A204.1 (cell line): ENCODE measurements around the gene D2HGDH.
"Not testable (repeated sequence)": the region's sequence is repeated elsewhere in the genome, so short reads cannot be mapped to it uniquely, and the experiment has no call there.

ENCODE experiments used
- FAIRE-seq: peaks from 2 replicates; lab custom pipeline; 2012; peaks lifted over from hg19 to GRCh38; lab: Jason Lieb, UNC

D2HGDH gene

GRCh38 chr2:241768850-241769249 lies 34.4 kb downstream of the D2HGDH start:
- FAIRE-seq: no peak

- no peak for FAIRE-seq
Observed at GRCh38 chr2:241769819-241770184, 35.4 kb downstream of the D2HGDH start.

DNA sequence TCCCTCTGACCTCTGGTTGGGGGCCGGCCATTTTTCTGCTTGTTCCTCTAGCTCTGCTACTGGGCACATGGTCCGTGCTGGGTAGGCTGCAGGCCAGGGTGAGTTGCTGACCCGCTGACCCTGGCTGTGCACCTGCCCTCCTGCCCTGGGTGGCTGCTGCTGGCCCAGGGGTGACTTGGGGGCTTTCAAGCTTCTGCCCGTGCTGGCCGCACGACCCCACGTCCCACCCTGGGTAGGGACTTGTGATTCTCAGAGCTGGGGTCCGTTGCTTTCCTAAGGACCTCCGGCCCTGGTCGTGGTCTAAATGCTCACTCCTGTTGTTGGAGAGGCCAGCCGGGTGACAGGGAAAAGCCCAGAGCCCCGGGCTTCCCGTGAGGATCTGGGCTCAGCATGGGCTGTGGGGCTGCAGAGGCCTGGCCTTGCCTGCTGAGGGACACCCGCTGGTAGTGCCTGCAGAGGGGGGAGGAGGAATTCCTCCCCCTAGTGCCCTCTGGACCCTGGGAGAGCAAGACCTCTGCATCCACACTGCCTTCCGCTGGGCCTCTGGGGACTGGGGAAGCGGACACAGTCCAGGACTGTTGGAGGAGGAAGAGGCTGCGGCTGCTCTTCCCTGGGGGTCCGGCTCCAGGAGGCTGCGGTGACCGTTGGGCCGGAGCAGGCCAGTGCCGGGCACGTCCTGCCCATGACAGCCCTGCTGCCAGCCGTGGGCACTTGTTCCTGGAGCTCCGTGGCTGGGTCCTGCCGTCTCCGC lies 35.9 kb downstream of the D2HGDH start:
- FAIRE-seq: no peak

GRCh38 chr2:241770936-241771285 lies 36.5 kb downstream of the D2HGDH start:
- FAIRE-seq: no peak

- FAIRE-seq: no peak
Observed at GRCh38 chr2:241771286-241772062, 37.0 kb downstream of the D2HGDH start.

DNA sequence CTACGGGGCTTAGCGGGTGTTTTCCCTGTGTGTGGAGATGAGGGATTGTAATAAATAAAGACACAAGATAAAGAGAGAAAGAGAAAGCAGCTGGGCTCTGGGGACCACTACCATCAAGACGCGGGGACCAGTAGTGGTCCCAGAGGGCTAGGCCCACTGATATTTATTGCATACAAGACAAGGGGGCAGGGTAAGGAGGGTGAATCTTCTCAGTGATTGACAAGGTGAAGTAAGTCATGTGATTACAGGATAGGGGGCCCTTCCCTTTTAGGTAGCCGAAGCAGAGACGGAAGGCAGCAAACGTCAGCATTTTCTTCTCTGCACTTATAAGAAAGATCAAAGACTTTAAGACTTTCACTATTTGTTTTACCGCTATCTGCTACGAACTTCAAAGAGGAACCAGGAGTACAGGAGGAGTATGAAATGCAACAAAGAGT lies 37.7 kb downstream of the D2HGDH start:
- FAIRE-seq: no peak

DNA sequence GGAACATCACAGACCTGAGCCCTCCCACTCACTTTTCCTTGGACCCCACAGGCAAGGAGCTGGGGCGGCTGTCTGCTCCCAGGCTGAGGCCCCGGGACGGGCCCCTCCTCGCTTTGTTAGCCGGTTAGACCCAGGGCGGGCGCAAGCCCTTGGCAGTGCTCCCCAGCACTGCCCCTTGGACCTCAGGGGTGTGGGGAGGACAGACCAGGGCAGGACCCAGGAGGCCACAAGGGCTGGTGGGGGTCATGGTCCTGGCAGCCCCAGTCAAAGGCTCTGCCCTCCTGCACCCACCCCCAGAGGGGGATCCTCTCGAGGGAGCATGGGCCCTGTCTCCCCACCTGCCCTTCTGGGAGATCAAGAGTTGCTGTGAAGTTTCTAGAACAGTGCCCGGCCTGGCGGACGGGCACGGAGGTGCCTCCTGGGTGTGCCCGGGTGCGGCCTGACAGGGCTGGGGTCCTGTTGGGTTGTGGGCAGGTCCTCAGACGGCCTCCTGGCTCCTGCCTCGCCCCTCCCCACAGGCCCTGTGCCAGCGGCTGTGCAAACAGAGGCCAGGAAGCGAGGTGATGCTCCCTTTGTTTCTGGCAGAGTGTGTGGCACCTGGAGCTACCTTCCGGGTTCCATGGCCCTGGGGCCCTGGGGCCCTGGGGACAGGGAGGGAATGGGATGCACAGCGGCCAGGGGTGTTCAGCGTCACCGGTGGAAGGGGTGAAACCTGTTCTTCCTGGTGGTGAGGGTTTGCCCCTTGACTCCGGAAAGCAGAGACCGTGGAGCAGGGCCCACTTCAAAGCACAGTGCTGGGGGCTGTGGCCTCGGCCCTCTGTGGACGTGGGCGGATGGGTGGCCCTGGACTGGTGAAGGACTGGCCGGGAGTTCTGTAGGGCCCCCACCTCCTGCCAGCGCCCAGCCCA lies 39.3 kb downstream of the D2HGDH start:
- no peak for FAIRE-seq

- no peak for FAIRE-seq
Observed at GRCh38 chr2:241774419-241775222, 40.2 kb downstream of the D2HGDH start.

GRCh38 chr2:241775223-241776177 lies 41.1 kb downstream of the D2HGDH start:
- no peak for FAIRE-seq

DNA sequence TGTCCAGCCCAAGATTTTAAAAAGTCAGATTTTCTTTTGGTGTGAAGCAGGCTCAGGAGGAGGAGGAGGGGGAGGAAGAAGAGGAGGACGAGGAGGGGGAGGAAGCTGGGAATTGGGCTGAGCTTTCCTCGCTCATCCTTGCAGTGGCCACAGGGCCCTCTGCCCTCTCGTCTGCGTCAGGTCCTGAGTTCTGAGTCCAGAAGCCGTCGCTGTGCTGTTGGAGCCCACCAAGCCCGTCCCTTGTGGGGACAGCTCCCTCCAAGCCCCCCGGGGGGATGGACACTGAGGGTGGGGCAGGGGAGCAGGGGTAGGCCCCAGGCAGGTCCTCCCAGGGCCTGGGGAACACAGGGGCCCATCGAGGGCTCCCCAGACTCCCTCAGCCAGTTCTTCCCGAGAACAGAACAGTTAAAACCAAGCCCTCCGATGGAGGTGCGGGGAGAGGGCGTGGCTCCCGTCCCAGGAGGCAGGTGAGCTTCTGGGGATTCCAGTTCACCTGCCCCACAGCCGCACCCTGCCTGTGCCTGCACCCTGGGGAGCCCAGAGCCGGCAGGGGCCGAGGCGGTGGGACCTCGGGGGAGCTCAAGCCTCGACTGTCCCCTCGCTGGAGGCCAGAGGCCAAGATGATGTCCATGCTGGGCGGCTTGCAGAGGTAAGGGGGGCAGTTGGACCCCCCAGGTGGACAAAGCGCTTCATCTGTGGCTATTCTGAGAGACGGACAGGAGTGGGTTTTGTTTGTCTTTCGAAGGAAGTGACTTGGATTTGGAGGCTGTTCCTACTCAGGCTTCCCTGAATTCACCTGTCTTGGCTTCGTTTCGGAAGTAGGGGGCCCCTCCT lies 42.1 kb downstream of the D2HGDH start, which contains the start of gene GAL3ST2:
GAL3ST2 (plus strand) TSS at position 487 of the 834 bp plus-strand sequence; CDS start at position 621, 134 bp downstream.
- no peak for FAIRE-seq

- FAIRE-seq: no peak
Observed at GRCh38 chr2:241777170-241777685, 42.8 kb downstream of the D2HGDH start.

- no peak for FAIRE-seq
Observed at GRCh38 chr2:241777686-241778627, 43.5 kb downstream of the D2HGDH start.

DNA sequence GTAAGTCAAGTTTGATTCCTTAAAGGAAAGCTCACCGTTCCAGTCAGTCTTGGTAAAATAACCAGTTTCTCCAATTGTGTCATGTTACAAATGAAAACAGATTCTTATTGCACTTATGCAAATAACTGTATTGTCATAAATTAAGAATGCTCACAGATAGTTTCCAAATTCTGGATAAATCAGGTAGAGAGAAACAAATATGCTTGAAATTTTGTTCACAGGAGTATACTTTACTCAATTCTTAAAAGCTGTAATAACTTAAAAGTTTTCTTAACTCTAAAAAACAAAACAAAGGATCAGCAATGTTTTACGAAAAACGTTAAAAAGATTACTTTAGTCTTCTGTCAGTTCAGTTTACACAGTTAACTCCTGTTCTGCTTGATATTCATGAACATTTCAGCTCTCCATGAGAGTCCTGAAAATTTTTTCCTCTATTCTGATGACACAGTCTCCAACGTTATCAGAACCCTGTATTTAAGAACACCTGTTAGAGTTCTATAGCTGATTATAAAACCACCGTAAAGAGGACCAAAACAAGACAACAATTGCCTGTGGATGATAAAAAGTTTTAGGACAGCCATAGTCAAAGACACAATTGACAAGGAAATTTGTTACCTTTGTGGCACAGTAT lies 46.6 kb downstream of the D2HGDH start:
- no peak for FAIRE-seq

GRCh38 chr2:241782053-241782452 lies 47.6 kb downstream of the D2HGDH start:
- not testable (repeated sequence) for FAIRE-seq

DNA sequence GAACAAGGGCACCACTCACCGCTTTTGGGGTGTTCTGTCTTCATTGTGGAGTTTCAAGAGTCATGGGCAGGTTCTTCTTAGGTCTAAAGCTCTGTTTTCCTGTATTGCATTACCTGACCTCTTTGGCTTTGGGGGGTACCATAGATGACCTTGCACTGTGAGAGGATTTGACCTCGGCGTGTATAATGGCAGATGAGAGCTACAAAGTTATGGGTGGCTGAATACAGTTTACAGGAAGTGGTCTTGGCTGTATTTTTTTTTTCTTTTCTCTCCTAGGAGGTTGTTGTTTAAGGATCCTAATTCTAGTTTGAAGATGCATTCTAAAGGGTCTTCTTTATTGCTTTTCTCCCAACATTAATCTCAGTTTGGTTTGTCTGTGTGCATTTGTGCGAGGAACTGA lies 53.7 kb downstream of the D2HGDH start:
- FAIRE-seq: no peak

- no peak for FAIRE-seq
Observed at GRCh38 chr2:241788572-241788971, 54.1 kb downstream of the D2HGDH start.

DNA sequence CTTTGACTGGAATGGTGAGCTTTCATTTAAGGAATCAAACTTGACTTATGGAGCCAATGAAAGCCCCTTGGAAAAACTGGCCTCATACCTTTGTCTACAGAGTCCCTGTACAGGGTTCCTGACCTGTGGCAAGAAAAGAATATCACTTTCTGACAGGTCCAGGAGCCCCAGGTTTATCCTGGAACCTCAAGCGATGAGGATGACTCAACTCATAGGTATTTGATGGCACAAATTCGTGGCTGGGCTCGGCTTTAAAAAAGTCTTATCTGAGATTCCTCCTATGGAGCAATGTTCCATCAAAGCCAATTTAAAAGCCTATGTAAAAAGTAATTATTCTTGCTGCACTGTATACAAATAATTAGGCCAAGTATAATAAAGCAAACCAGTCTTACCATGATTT lies 57.0 kb downstream of the D2HGDH start:
- not testable (repeated sequence) for FAIRE-seq

GRCh38 chr2:241793385-241793784 lies 59.0 kb downstream of the D2HGDH start:
- FAIRE-seq: no peak
